Measurements from ENCODE around the gene MOBP.

MOBP gene

DNA sequence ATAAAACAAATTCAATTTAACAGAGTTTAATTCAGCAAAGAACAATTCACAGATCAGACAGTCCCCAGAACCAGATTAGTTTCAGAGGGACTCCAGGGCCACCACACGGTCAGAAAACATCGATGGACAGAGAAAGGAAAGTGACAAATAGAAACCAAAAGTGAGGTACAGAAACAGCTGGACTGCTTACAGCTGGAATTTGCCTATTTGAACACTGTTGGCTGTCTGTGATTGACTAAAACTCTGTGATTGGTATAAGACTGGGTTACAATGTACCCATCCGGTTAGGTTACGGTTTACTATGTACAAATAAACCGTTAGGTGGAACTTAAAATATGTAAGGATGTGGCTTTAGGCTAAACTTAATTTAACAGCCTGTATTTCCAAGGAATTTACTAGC lies 30.3 kb downstream of the MOBP start:
- no peak for DNase-seq (ENCODE audit: low read depth, low spot score)

DNA sequence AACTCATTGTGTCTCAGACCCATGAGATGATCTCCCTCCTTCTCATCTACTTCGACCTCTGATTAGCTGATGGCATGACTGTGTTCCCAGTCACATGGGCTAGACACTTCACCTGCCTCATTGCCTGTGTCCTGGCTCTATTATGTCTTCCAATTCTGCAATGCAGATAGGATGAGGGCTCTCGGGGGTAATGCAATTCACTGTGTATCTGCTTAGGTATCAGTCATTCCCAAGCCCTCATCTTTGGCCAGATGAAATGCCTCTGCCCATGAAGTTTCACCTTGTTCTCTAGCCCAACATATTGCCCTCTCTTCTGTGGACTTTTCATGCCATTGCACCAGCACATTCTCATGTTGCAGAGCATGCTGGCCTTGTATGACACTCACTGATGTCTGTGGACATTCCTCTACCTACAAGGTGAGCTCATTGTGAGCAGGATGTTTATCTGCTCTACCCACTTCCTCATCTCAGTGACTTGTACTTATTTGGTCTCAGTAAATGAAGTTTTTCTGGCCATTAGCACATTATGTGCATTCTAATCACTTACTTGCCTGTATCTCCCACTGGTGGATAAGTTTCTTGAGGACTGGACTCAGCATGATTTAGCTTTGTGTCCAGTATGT lies 32.3 kb downstream of the MOBP start:
- no peak for DNase-seq (ENCODE audit: low read depth, low spot score)

DNA sequence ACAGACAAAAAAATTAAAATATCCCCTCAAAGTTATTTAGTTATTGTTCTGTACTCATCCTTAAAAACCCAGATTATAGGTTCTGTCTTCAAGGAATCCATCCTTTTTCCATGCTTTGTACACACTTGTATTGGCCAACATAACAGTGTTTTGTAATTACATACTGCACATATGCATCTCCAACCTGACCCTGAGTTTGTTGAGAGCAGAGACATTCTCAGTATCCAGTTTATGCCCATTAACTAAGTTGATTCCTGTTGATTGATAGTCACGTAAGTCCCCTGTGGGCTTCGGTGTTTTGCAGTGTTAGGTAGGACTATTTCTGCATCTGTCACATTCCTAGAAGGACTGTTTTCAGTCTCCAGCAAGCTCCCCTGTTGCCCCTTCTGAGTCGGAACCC lies 33.6 kb downstream of the MOBP start:
- no peak for DNase-seq (ENCODE audit: low read depth, low spot score)

DNA sequence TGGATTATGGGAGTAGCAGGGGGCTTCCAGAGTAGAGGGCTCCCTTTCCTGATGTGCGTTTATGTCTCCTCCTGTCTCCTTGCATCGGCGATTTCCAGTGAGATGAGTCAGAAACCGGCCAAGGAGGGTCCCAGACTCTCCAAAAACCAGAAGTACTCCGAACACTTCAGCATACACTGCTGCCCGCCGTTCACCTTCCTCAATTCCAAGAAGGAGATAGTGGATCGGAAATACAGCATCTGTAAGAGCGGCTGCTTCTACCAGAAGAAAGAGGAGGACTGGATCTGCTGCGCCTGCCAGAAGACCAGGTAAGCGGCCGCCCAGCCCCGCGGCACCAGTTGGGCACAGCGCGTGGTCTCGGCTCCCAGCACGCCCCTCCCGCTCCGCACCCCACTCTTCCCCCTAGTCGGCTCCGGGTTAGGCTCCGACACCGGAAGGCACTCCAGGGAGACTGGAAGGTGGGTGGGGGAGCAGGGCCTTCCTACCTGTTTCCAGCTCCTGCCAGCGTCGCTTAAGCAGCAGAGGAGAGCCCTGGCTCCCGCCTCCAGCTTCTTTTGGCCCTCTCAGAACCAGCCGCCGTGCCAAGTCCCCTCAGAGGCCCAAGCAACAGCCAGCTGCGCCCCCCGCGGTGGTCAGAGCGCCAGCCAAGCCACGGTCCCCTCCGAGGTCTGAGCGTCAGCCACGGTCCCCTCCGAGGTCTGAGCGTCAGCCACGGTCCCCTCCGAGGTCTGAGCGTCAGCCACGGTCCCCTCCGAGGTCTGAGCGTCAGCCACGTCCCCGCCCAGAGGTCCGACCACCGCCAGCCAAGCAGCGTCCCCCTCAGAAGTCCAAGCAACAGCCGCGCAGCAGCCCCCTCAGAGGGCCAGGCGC lies 34.7 kb downstream of the MOBP start:
- DNase-seq (ENCODE audit: low read depth, low spot score), result no peak

- no peak for DNase-seq (ENCODE audit: low read depth, low spot score)
These were observed 35.3 kb downstream of the MOBP start for GRCh38 chr3:39502838-39503145.

- no peak for DNase-seq (ENCODE audit: low read depth, low spot score)
These were observed 38.6 kb downstream of the MOBP start for GRCh38 chr3:39505866-39506742.

DNA sequence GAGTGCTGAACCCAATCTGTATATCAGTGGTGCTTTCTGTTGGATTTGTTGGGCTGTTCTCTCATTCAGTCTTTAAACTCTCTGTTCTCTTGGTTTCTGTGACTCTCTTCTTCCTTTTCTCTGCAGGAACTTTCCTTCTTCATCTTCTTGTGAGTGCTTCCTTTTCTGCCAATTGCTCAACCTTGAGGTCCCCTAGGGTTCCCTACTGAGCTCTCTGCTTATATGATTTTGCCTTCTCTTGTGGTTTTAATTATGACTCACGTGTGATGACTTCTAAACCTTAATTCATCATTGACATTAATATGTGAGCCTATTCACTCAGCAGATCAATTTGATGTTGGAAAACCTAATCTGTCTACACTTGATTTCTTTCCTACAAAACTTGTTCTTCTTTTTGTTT lies 39.4 kb downstream of the MOBP start:
- DNase-seq (ENCODE audit: low read depth, low spot score), result no peak

GRCh38 chr3:39513791-39514369 lies 46.4 kb downstream of the MOBP start:
- no peak for DNase-seq (ENCODE audit: low read depth, low spot score)

DNA sequence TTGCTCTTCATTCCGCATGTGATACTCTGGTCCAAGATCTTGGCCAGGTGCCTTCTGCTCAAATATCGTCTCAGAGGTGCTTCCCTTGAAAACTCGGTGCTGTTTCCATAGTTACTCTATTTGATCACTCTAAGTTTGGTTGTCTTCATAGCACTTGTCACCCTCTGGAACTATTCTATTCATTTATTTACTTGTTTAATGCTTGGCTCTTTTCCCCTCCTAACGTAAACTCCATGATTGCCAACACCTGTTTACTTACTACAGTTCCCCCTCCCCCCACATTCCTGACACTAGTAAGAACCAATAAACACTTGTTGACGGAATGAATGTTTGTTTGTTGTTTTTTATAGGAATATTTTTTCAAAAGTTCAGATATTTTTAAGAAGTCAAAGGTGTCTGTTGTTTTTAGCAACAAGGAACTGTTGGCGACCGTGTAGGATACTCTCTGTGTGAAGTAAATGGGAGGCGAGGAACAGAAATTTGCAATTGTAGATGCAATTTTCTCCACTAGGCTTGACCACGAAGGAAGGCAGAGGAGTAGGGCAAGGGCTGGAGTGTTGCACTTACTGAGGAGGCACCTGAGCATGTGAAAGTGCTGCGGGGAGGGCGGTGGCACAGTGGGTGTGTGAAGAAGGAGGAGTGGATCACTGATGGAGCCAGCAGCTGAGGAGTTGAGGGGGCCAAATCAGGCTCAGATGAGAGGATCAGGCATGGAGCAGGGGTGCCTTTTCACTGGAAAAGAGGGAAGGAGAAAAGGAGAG lies 48.4 kb downstream of the MOBP start:
- DNase-seq (ENCODE audit: low read depth, low spot score), result no peak

- DNase-seq (ENCODE audit: low read depth, low spot score), result no peak
These were observed 51.6 kb downstream of the MOBP start for GRCh38 chr3:39519103-39519502.

DNA sequence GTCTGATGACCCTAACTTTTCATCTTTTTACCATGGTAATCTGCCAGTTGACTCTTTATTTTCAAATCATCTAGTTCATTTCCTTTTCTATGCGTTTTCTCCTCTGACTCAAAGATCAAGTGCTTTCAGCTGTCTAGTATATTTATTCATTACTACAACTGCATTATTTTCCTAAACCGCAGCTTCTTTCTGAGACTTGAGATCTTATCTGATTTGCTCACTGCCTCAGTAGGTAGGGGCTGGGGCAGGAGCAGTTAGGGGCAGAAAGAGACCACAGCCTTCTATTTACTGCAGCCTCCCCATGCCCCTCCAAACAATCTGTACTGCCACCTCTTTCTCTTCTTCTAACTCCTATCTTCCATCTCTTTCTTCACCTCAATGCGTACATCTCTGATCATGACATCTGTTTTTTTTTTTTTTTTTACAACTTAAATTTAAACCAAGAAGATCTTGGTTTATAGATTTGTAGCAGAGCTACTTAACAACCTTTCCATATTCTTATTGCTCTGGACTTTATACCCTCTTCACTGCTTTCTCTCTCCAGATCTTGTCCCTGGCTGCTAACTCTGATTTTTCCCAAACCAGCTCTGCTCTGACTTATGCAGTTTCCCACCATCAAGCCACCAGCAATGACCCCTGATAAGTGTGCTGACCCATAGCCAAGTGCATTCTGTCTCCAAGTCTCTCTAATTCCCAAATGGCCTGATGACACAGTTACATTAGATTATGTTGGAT lies 52.2 kb downstream of the MOBP start:
- DNase-seq (ENCODE audit: low read depth, low spot score), result no peak

- DNase-seq (ENCODE audit: low read depth, low spot score), result no peak
These were observed 54.0 kb downstream of the MOBP start for GRCh38 chr3:39521456-39521855.

GRCh38 chr3:39524107-39524506 lies 56.6 kb downstream of the MOBP start:
- no peak for DNase-seq (ENCODE audit: low read depth, low spot score)

- DNase-seq (ENCODE audit: low read depth, low spot score), result no peak
These were observed 61.4 kb downstream of the MOBP start for GRCh38 chr3:39528844-39529243.

GRCh38 chr3:39529577-39529976 lies 62.1 kb downstream of the MOBP start:
- DNase-seq (ENCODE audit: low read depth, low spot score), result no peak

DNA sequence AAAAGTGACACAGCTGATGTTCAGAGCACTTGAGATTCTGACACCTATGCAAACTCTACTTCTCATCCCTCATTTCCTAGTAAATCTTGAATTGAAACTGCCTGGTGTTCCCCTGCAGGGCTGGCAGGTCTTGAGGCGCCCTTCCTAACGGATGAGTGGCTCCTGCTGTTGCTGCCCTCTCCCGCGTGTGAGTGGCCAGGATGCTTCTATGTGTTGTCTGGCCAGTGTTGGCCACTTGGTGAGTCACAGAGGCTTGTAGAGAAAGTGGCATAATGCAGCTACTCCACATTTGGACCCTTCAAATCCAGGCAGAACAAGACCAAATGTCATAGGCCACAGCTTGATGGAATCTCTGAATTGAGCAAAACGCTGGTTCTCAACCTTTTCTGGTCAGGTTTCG lies 63.6 kb downstream of the MOBP start:
- DNase-seq (ENCODE audit: low read depth, low spot score), result no peak

GRCh38 chr3:39531665-39532064 lies 64.2 kb downstream of the MOBP start:
- no peak for DNase-seq (ENCODE audit: low read depth, low spot score)

DNA sequence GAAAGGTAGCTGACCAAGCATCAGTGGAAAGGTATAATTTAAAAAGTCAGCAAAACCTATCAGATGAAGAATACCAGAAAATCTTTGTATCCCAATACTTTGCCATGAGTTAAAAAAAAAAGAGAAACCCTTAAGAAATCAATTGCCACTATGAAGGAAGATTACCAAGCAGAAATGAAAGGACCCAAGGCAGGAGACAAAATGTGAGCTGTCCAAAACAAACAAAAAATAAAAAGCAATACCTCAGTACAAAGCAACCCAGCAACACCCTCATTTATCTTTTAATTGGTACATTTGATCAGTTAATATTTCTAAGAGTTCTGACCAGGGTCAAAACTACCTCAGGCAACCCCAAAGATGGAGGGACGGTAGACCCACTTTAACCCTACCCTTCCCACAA lies 65.3 kb downstream of the MOBP start:
- no peak for DNase-seq (ENCODE audit: low read depth, low spot score)

DNA sequence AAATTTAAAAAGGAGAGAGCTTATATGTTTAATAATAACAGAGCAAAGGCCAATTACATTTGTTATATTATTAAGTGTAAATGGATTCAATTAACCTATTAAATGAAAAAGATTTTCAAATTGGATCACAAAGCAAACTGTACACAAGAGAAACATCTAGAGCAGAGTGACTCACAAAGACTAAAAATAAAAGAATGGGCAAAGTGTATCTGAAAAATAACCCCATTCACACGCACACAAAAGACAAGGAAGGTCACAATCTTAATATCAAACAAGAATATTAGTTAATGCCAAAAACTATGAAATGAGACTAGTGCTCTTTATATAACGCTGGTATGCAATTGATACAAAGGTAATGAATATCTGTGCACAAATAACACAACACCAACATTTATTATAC lies 65.7 kb downstream of the MOBP start:
- no peak for DNase-seq (ENCODE audit: low read depth, low spot score)

- DNase-seq (ENCODE audit: low read depth, low spot score), result no peak
These were observed 72.9 kb downstream of the MOBP start for GRCh38 chr3:39540162-39540921.
